ENCODE measurements around the gene PAOX.
A peak's percentile ranks its signal among the peaks of the same experiment; 100 is the strongest.
"Not testable (repeated sequence)": the region's sequence is repeated elsewhere in the genome, so short reads cannot be mapped to it uniquely, and the experiment has no call there.

Gene PAOX

GRCh38 chr10:133385214-133385613 lies 6.2 kb downstream of the PAOX start:
- DNase-seq (ENCODE audit: low read depth, low spot score), result no peak

GRCh38 chr10:133386951-133387350 lies 7.9 kb downstream of the PAOX start:
- DNase-seq (ENCODE audit: low read depth, low spot score), result not testable (repeated sequence)

GRCh38 chr10:133388236-133388972 lies 9.3 kb downstream of the PAOX start:
- DNase-seq (ENCODE audit: low read depth, low spot score), result no peak

GRCh38 chr10:133388973-133389818 lies 10.1 kb downstream of the PAOX start:
- no peak for DNase-seq (ENCODE audit: low read depth, low spot score)

- no peak for DNase-seq (ENCODE audit: low read depth, low spot score)
These were observed 11.7 kb downstream of the PAOX start for GRCh38 chr10:133390597-133391248.

GRCh38 chr10:133391249-133391635 lies 12.2 kb downstream of the PAOX start:
- no peak for DNase-seq (ENCODE audit: low read depth, low spot score)

GRCh38 chr10:133391761-133392518 lies 12.9 kb downstream of the PAOX start:
- no peak for DNase-seq (ENCODE audit: low read depth, low spot score)

GRCh38 chr10:133393401-133394063 lies 14.5 kb downstream of the PAOX start:
- DNase-seq (ENCODE audit: low read depth, low spot score), result no peak

GRCh38 chr10:133394064-133394663 lies 15.1 kb downstream of the PAOX start, which contains the start of gene MTG1:
TSS of gene MTG1 (plus strand) at chr10:133394157. CDS start at chr10:133394221, 64 bp downstream.
- peak; percentile 96 for DNase-seq (ENCODE audit: low read depth, low spot score)

GRCh38 chr10:133394801-133395221 lies 15.7 kb downstream of the PAOX start:
- no peak for DNase-seq (ENCODE audit: low read depth, low spot score)

- no peak for DNase-seq (ENCODE audit: low read depth, low spot score)
These were observed 17.1 kb downstream of the PAOX start for GRCh38 chr10:133396035-133396624.

- DNase-seq (ENCODE audit: low read depth, low spot score), result no peak
These were observed 18.9 kb downstream of the PAOX start for GRCh38 chr10:133397938-133398337.

GRCh38 chr10:133399123-133399601 lies 20.1 kb downstream of the PAOX start:
- no peak for DNase-seq (ENCODE audit: low read depth, low spot score)

GRCh38 chr10:133400624-133401424 lies 21.8 kb downstream of the PAOX start:
- DNase-seq (ENCODE audit: low read depth, low spot score), result no peak

GRCh38 chr10:133401500-133401899 lies 22.4 kb downstream of the PAOX start:
- no peak for DNase-seq (ENCODE audit: low read depth, low spot score)

GRCh38 chr10:133401981-133402725 lies 23.1 kb downstream of the PAOX start:
- no peak for DNase-seq (ENCODE audit: low read depth, low spot score)

- DNase-seq (ENCODE audit: low read depth, low spot score), result no peak
These were observed 24.3 kb downstream of the PAOX start for GRCh38 chr10:133403359-133403758.

GRCh38 chr10:133403784-133404183 lies 24.7 kb downstream of the PAOX start:
- no peak for DNase-seq (ENCODE audit: low read depth, low spot score)

Data from ELF-1 (cell line).